Measurements from ENCODE around the gene EHBP1. TPM values are rescaled to one million over a fixed set of nuclear protein-coding genes. Genes with fewer than 3 reads are reported as not detected.
"Not testable (repeated sequence)": the region's sequence is repeated elsewhere in the genome, so short reads cannot be mapped to it uniquely, and the experiment has no call there.

The EHBP1 gene
- total and polyA plus RNA-seq, 2 donors (not counting 1 experiment from before 2014, with no cell fraction given), result 129 to 191 TPM

DNA sequence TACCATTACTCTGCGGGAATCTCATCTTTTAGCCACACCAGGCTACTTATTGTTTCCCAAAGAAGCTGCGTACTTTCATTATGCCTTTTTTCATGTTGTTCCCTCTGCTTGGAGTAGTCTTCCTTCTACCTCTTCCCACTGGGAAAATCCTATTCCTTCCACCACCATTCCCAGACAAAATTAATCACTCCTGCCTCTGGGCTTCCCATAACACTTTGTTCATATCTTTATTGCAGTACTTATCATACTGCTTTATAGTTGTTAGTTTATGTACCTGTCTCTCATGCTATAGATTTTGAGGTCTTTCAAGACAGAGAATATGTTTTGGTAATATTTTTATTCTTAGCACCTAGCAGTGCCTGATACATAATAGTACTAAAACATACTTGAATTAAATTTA, 361.3 kb downstream of the EHBP1 start:
- no peaks in the 10 kb centered on the region for H3K4me1 ChIP-seq (ENCODE audit: control insufficient read depth, extremely low read depth, insufficient read depth, low read length)
- H3K36me3 ChIP-seq (ENCODE audit: control insufficient read depth, insufficient read depth, low read length), result no peaks in the 10 kb centered on the region
- H3K4me3 ChIP-seq (replicated peaks in 1 of 4; ENCODE audit: control extremely low read depth in 1 of 4, insufficient read depth in 1 of 4, low read depth in 3 of 4, low read length in 4 of 4), result no peak overlapping the region
- no peak overlapping the region for H2AFZ ChIP-seq (ENCODE audit: low read length)
- no peaks in the 10 kb centered on the region for H3K9me3 ChIP-seq (ENCODE audit: control insufficient read depth, insufficient read depth, low read depth, low read length)
- H3K4me2 ChIP-seq (ENCODE audit: extremely low read depth, insufficient read depth, low read length), result no peak overlapping the region
- no peaks in the 10 kb centered on the region for H4K20me1 ChIP-seq (ENCODE audit: control insufficient read depth, extremely low read depth, insufficient read depth, low read length)
- TF ChIP-seq, protein P1, sequence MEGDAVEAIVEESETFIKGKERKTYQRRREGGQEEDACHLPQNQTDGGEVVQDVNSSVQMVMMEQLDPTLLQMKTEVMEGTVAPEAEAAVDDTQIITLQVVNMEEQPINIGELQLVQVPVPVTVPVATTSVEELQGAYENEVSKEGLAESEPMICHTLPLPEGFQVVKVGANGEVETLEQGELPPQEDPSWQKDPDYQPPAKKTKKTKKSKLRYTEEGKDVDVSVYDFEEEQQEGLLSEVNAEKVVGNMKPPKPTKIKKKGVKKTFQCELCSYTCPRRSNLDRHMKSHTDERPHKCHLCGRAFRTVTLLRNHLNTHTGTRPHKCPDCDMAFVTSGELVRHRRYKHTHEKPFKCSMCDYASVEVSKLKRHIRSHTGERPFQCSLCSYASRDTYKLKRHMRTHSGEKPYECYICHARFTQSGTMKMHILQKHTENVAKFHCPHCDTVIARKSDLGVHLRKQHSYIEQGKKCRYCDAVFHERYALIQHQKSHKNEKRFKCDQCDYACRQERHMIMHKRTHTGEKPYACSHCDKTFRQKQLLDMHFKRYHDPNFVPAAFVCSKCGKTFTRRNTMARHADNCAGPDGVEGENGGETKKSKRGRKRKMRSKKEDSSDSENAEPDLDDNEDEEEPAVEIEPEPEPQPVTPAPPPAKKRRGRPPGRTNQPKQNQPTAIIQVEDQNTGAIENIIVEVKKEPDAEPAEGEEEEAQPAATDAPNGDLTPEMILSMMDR (conservative IDR thresholded peaks at IDR 0.05 in 1 of 2, IDR thresholded peaks at IDR 0.05 in 1 of 2; ENCODE audit: low read depth in 1 of 2, low read length in 2 of 2), result no peak
- no peak for TF ChIP-seq EZH2 (IDR thresholded peaks at IDR 0.05; ENCODE audit: low read length, missing control alignments)
- peaks cover 21% of the 10 kb centered on the region for H3K27me3 ChIP-seq (ENCODE audit: control insufficient read depth, insufficient read depth, low read length)
- H3K9ac ChIP-seq (ENCODE audit: insufficient read depth, low read length), result no peak overlapping the region
- DNase-seq (ENCODE audit: low read depth in 2 of 2), result no peak
- no peak overlapping the region for H3K27ac ChIP-seq (ENCODE audit: insufficient read depth, low read length)
- no peaks in the 10 kb centered on the region for H3K79me2 ChIP-seq (ENCODE audit: control insufficient read depth, insufficient read depth, low read length)

GRCh38 chr2:63071664-63072063, 366.2 kb downstream of the EHBP1 start:
- Histone ChIP-seq H3K36me3 (ENCODE audit: control insufficient read depth, insufficient read depth, low read length) (no peaks in the 10 kb centered on the region), H3K27ac (ENCODE audit: insufficient read depth, low read length) (no peak overlapping the region), H3K79me2 (ENCODE audit: control insufficient read depth, insufficient read depth, low read length) (no peaks in the 10 kb centered on the region), H3K4me2 (ENCODE audit: extremely low read depth, insufficient read depth, low read length) (no peak overlapping the region), H4K20me1 (ENCODE audit: control insufficient read depth, extremely low read depth, insufficient read depth, low read length) (no peaks in the 10 kb centered on the region), H3K4me1 (ENCODE audit: control insufficient read depth, extremely low read depth, insufficient read depth, low read length) (no peaks in the 10 kb centered on the region), H3K9ac (ENCODE audit: insufficient read depth, low read length) (no peak overlapping the region), H3K4me3 (replicated peaks in 1 of 4; ENCODE audit: control extremely low read depth in 1 of 4, insufficient read depth in 1 of 4, low read depth in 3 of 4, low read length in 4 of 4) (no peak overlapping the region), H3K9me3 (ENCODE audit: control insufficient read depth, insufficient read depth, low read depth, low read length) (no peaks in the 10 kb centered on the region), H2AFZ (ENCODE audit: low read length) (no peak overlapping the region), H3K27me3 (ENCODE audit: control insufficient read depth, insufficient read depth, low read length) (peaks cover 12% of the 10 kb centered on the region)
- no peak for DNase-seq (ENCODE audit: low read depth in 2 of 2)
- TF ChIP-seq, protein P1 (conservative IDR thresholded peaks at IDR 0.05 in 1 of 2, IDR thresholded peaks at IDR 0.05 in 1 of 2; ENCODE audit: low read depth in 1 of 2, low read length in 2 of 2), result no peak
- TF ChIP-seq EZH2 (IDR thresholded peaks at IDR 0.05; ENCODE audit: low read length, missing control alignments), result no peak

GRCh38 chr2:63073994-63074393, 368.5 kb downstream of the EHBP1 start:
- no peaks in the 10 kb centered on the region for H3K9me3 ChIP-seq (ENCODE audit: control insufficient read depth, insufficient read depth, low read depth, low read length)
- H3K27me3 ChIP-seq (ENCODE audit: control insufficient read depth, insufficient read depth, low read length), result peaks cover 7% of the 10 kb centered on the region
- no peak for DNase-seq (ENCODE audit: low read depth in 2 of 2)
- H2AFZ ChIP-seq (ENCODE audit: low read length), result no peak overlapping the region
- no peaks in the 10 kb centered on the region for H3K36me3 ChIP-seq (ENCODE audit: control insufficient read depth, insufficient read depth, low read length)
- H3K4me3 ChIP-seq (replicated peaks in 1 of 4; ENCODE audit: control extremely low read depth in 1 of 4, insufficient read depth in 1 of 4, low read depth in 3 of 4, low read length in 4 of 4), result no peak overlapping the region
- H3K4me2 ChIP-seq (ENCODE audit: extremely low read depth, insufficient read depth, low read length), result no peak overlapping the region
- TF ChIP-seq, protein P1 (conservative IDR thresholded peaks at IDR 0.05 in 1 of 2, IDR thresholded peaks at IDR 0.05 in 1 of 2; ENCODE audit: low read depth in 1 of 2, low read length in 2 of 2), result no peak
- no peak for TF ChIP-seq EZH2 (IDR thresholded peaks at IDR 0.05; ENCODE audit: low read length, missing control alignments)
- no peak overlapping the region for H3K9ac ChIP-seq (ENCODE audit: insufficient read depth, low read length)
- no peaks in the 10 kb centered on the region for H3K4me1 ChIP-seq (ENCODE audit: control insufficient read depth, extremely low read depth, insufficient read depth, low read length)
- H4K20me1 ChIP-seq (ENCODE audit: control insufficient read depth, extremely low read depth, insufficient read depth, low read length), result no peaks in the 10 kb centered on the region
- H3K27ac ChIP-seq (ENCODE audit: insufficient read depth, low read length), result no peak overlapping the region
- no peaks in the 10 kb centered on the region for H3K79me2 ChIP-seq (ENCODE audit: control insufficient read depth, insufficient read depth, low read length)

GRCh38 chr2:63074399-63074798, 368.9 kb downstream of the EHBP1 start:
- H3K9me3 ChIP-seq (ENCODE audit: control insufficient read depth, insufficient read depth, low read depth, low read length); H3K27ac ChIP-seq (ENCODE audit: insufficient read depth, low read length); H3K9ac ChIP-seq (ENCODE audit: insufficient read depth, low read length); H3K4me3 ChIP-seq (replicated peaks in 1 of 4; ENCODE audit: control extremely low read depth in 1 of 4, insufficient read depth in 1 of 4, low read depth in 3 of 4, low read length in 4 of 4); H3K4me2 ChIP-seq (ENCODE audit: extremely low read depth, insufficient read depth, low read length); H3K36me3 ChIP-seq (ENCODE audit: control insufficient read depth, insufficient read depth, low read length); H3K27me3 ChIP-seq (ENCODE audit: control insufficient read depth, insufficient read depth, low read length); H3K4me1 ChIP-seq (ENCODE audit: control insufficient read depth, extremely low read depth, insufficient read depth, low read length); H2AFZ ChIP-seq (ENCODE audit: low read length); H4K20me1 ChIP-seq (ENCODE audit: control insufficient read depth, extremely low read depth, insufficient read depth, low read length); DNase-seq (ENCODE audit: low read depth in 2 of 2); H3K79me2 ChIP-seq (ENCODE audit: control insufficient read depth, insufficient read depth, low read length): not testable (repeated sequence)

Data from fibroblast of lung (primary cell).